A673 (cell line): Measurements from ENCODE around the gene IMMP2L. TPM values are rescaled to one million over a fixed set of nuclear protein-coding genes. Genes with fewer than 3 reads are reported as not detected.
A peak's percentile ranks its signal among the peaks of the same experiment; 100 is the strongest.

ENCODE experiments used
- BruUV-seq: library from RNA; stranded (reverse); fragments of 400-500 nt; replicated peaks from 2 replicates; lab custom pipeline; 2021; lab: Mats Ljungman, UMichigan
- CTCF ChIA-PET: fragments of 300-600 bp; sonication (Branson Sonifier 250); formaldehyde crosslinking; loops from one replicate; lab custom pipeline; 2022; ENCODE audit warnings: antibody characterized with exemption; lab: Charles Lee
- POLR2A ChIA-PET: fragments of 300-600 bp; sonication (Branson Sonifier 250); formaldehyde crosslinking; loops from one replicate; lab custom pipeline; 2022; ENCODE audit warnings: antibody characterized with exemption; ENCODE audit not compliant: low non-redundant PET; lab: Charles Lee
- DNase-seq: peaks from one replicate; pipeline ENCODE4 v3.0.0-alpha.2; 2015; ENCODE audit warnings: low spot score
- H3K27ac ChIP-seq: fragments of 200-600 bp; sonication (generic); 2 replicates; pipeline ENCODE4 v1.5.1; 2016; ENCODE audit warnings: mixed run types, low read depth, mild to moderate bottlenecking, mixed read lengths, antibody characterized with exemption, low read length; ENCODE audit not compliant: poor library complexity, severe bottlenecking
- H3K27me3 ChIP-seq: fragments of 200-600 bp; sonication (generic); replicated peaks from 2 replicates; pipeline ENCODE4 v1.6.1; 2017; ENCODE audit warnings: mixed run types, low read depth, mild to moderate bottlenecking, mixed read lengths, antibody characterized with exemption, low read length; ENCODE audit not compliant: insufficient read depth, poor library complexity
- H3K36me3 ChIP-seq: fragments of 200-600 bp; sonication (generic); 2 replicates; pipeline ENCODE4 v1.6.1; 2016; ENCODE audit warnings: mixed run types, mild to moderate bottlenecking, mixed read lengths, antibody characterized with exemption, low read length; ENCODE audit not compliant: insufficient read depth, poor library complexity, severe bottlenecking
- H3K4me1 ChIP-seq: fragments of 200-600 bp; sonication (generic); 2 replicates; pipeline ENCODE4 v1.6.1; 2017; ENCODE audit warnings: mixed run types, mild to moderate bottlenecking, mixed read lengths, antibody characterized with exemption, low read length; ENCODE audit not compliant: insufficient read depth, poor library complexity, severe bottlenecking
- H3K4me3 ChIP-seq: fragments of 200-600 bp; sonication (generic); 2 replicates; pipeline ENCODE4 v1.5.1; 2016; ENCODE audit warnings: low read depth, mixed run types, mild to moderate bottlenecking, mixed read lengths, low read length; ENCODE audit not compliant: poor library complexity, severe bottlenecking
- H3K9me3 ChIP-seq: fragments of 200-600 bp; sonication (generic); 2 replicates; pipeline ENCODE4 v1.6.1; 2016; ENCODE audit warnings: mixed run types, low read depth, mild to moderate bottlenecking, mixed read lengths, antibody characterized with exemption, low read length; ENCODE audit not compliant: poor library complexity, severe bottlenecking
- EZH2 ChIP-seq: fragments of 200-600 bp; sonication (generic); IDR thresholded peaks from 2 replicates; pipeline ENCODE4 v1.6.1; 2017; ENCODE audit warnings: borderline replicate concordance, low read depth, mild to moderate bottlenecking, mixed read lengths, antibody characterized with exemption, low read length; ENCODE audit not compliant: poor library complexity, severe bottlenecking
- intact Hi-C: fragments of 100-400 bp; cut with micrococcal nuclease; formaldehyde crosslinking; loops from one replicate; pipeline ENCODE4 v1.10.0; 2022; ENCODE audit not compliant: unreplicated experiment
- total RNA-seq: library from RNA; stranded (reverse); gene quantifications from 2 replicates; pipeline ENCODE4 v1.2.3, GENCODE V29; 2021
- TF ChIP-seq, protein P1 (sequence below): fragments of 300-800, 200-600 bp; sonication (generic); conservative IDR thresholded peaks from 2 replicates; pipeline ENCODE4 v1.5.1; 2017; ENCODE audit warnings: low read depth, mild to moderate bottlenecking, antibody characterized with exemption, low read length, moderate library complexity, mixed read lengths

IMMP2L gene
- total RNA-seq, 1 experiment from 2014 or later = 10.0 TPM

DNA sequence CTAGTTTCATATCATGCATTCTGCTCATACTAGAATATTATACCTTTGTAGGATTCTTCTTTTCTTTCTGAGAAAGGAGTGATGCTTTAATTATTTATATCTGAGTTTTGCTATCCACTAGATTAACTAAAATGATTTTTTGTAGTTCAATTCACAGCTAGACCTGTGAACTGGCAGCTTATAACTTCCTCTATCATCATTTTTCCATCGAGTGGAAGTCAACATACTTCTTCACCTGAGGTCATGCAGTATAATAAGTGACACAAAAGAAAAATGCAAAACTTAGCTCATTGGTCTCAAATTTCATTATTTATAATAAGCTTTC is 463.4 kb downstream of the IMMP2L start:
- TF ChIP-seq EZH2 = no peak
- TF ChIP-seq, protein P1, sequence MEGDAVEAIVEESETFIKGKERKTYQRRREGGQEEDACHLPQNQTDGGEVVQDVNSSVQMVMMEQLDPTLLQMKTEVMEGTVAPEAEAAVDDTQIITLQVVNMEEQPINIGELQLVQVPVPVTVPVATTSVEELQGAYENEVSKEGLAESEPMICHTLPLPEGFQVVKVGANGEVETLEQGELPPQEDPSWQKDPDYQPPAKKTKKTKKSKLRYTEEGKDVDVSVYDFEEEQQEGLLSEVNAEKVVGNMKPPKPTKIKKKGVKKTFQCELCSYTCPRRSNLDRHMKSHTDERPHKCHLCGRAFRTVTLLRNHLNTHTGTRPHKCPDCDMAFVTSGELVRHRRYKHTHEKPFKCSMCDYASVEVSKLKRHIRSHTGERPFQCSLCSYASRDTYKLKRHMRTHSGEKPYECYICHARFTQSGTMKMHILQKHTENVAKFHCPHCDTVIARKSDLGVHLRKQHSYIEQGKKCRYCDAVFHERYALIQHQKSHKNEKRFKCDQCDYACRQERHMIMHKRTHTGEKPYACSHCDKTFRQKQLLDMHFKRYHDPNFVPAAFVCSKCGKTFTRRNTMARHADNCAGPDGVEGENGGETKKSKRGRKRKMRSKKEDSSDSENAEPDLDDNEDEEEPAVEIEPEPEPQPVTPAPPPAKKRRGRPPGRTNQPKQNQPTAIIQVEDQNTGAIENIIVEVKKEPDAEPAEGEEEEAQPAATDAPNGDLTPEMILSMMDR = no peak
- POLR2A ChIA-PET = no interaction called here
- intact Hi-C loops = loop anchor here (10.0 kb wide), 1 partner anchor 264 kb away; no protein-coding TSS in a partner anchor
- Histone ChIP-seq H3K9me3 (no peaks in the 10 kb centered on the region), H3K36me3 (no peaks in the 10 kb centered on the region), H3K4me3 (no peak overlapping the region), H3K4me1 (no peaks in the 10 kb centered on the region), H3K27me3 (no peaks in the 10 kb centered on the region), H3K27ac (no peak overlapping the region)
- CTCF ChIA-PET = no interaction called here
- BruUV-seq = no TSS peak
- DNase-seq = no peak

DNA sequence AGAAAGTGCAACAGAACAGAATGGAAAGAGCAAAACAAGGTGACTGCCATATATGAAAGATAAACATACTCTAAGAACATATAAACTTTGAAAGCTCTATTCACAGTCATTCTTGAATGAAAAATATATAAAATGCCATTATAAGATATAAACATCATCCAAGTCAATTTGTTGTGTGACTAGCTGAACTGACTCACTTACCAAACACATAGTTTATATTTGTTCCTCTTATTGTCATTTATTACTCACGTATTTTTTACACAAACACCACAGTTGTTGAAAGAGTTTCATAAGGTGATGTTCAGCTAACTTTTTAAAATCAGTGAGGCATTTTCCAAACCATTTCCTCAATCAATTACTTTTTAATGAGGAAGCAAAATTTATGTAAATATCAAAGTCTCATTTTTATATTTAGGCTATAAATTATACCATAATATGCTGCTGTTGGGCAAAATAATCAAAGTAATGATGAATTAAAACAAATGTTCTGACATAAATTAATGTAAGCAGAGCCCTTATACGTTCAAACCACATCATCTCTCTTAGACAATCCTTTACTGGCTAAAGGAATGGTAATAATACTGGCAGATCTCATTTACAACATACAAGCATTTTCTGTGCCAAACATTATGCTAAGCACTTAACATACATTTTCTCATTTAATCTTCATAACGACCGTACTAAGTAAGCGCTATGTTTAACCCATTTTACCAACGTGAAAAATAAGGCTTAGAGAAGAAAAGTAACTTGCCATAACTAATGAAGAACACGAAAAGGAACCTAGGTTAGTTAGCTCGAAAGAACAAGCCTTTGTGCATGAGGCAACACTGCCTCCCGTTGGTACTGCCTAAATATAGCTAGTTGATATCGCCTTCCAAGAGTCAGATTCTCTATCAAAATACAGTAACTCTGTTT is 464.0 kb downstream of the IMMP2L start:
- Histone ChIP-seq H3K9me3 (no peaks in the 10 kb centered on the region), H3K27ac (no peak overlapping the region), H3K36me3 (no peaks in the 10 kb centered on the region), H3K4me3 (no peak overlapping the region), H3K27me3 (no peaks in the 10 kb centered on the region), H3K4me1 (no peaks in the 10 kb centered on the region)
- ChIA-PET POLR2A (no interaction called here), CTCF (no interaction called here)
- no TSS peak for BruUV-seq
- intact Hi-C loops = loop anchor here (10.0 kb wide), 1 partner anchor 263 kb away; no protein-coding TSS in a partner anchor
- no peak for TF ChIP-seq EZH2
- TF ChIP-seq, protein P1 = peak; percentile 79
- peak; percentile 63 for DNase-seq

DNA sequence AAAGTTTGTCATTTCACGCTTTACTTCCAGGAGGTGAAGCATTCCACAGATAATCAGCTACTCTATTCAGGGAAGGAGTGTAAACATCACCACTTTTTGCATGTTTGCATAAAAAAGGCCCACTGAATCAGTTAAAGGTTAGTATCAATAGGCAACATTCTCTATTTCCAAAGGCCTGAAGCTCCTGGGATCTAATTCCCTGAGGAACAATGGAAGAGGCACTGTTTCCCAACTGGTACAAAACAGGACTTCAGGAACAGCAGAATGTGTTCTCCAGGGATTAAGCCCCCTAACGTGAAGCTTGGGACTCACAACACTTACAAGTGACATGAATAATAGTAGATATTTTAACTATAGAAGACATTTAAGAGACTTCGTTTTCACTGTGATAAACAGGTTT is 465.3 kb downstream of the IMMP2L start:
- H3K9me3 ChIP-seq = no peaks in the 10 kb centered on the region
- TF ChIP-seq EZH2 = no peak
- TF ChIP-seq, protein P1 = no peak
- no peak for DNase-seq
- peaks cover 9% of the 10 kb centered on the region for H3K4me1 ChIP-seq
- CTCF ChIA-PET = no interaction called here
- H3K4me3 ChIP-seq = no peak overlapping the region
- intact Hi-C loops = loop anchor here (10.0 kb wide), 1 partner anchor 262 kb away; no protein-coding TSS in a partner anchor
- no peak overlapping the region for H3K27ac ChIP-seq
- no peaks in the 10 kb centered on the region for H3K36me3 ChIP-seq
- POLR2A ChIA-PET = no interaction called here
- no TSS peak for BruUV-seq
- H3K27me3 ChIP-seq = no peaks in the 10 kb centered on the region
